GM18517 (cell line): ENCODE results near the gene ITSN1.
"Not testable (repeated sequence)": the region's sequence is repeated elsewhere in the genome, so short reads cannot be mapped to it uniquely, and the experiment has no call there.

Source experiments
- ATAC-seq: cut with Tn5 transposase; IDR thresholded peaks from one replicate; pipeline ENCODE4 v1.9.1; 2021; ENCODE audit warnings: mild to moderate bottlenecking, moderate library complexity; ENCODE audit not compliant: unreplicated experiment

Gene ITSN1

GRCh38 chr21:33721081-33721480, 78.8 kb downstream of the ITSN1 start:
- ATAC-seq: no peak

- not testable (repeated sequence) for ATAC-seq
Measured at GRCh38 chr21:33729139-33729538, 86.8 kb downstream of the ITSN1 start.

GRCh38 chr21:33729641-33730040, 87.3 kb downstream of the ITSN1 start:
- no peak for ATAC-seq

GRCh38 chr21:33731447-33731846, 89.1 kb downstream of the ITSN1 start:
- no peak for ATAC-seq

GRCh38 chr21:33732038-33732437, 89.7 kb downstream of the ITSN1 start:
- no peak for ATAC-seq

GRCh38 chr21:33733601-33734000, 91.3 kb downstream of the ITSN1 start:
- ATAC-seq: no peak

GRCh38 chr21:33734291-33734690, 92.0 kb downstream of the ITSN1 start:
- ATAC-seq: no peak

- ATAC-seq: no peak
Measured at GRCh38 chr21:33734818-33735217, 92.5 kb downstream of the ITSN1 start.

GRCh38 chr21:33736569-33736968, 94.3 kb downstream of the ITSN1 start:
- ATAC-seq: no peak

GRCh38 chr21:33739701-33740100, 97.4 kb downstream of the ITSN1 start:
- no peak for ATAC-seq

GRCh38 chr21:33747420-33747819, 105.1 kb downstream of the ITSN1 start:
- no peak for ATAC-seq

GRCh38 chr21:33748903-33749302, 106.6 kb downstream of the ITSN1 start:
- ATAC-seq: no peak

- ATAC-seq: no peak
Measured at GRCh38 chr21:33750017-33750416, 107.7 kb downstream of the ITSN1 start.

- no peak for ATAC-seq
Measured at GRCh38 chr21:33751120-33751519, 108.8 kb downstream of the ITSN1 start.

- no peak for ATAC-seq
Measured at GRCh38 chr21:33751533-33751932, 109.2 kb downstream of the ITSN1 start.

- no peak for ATAC-seq
Measured at GRCh38 chr21:33752260-33752659, 110.0 kb downstream of the ITSN1 start.

GRCh38 chr21:33753886-33754285, 111.6 kb downstream of the ITSN1 start:
- no peak for ATAC-seq

- ATAC-seq: no peak
Measured at GRCh38 chr21:33754481-33754880, 112.2 kb downstream of the ITSN1 start.

GRCh38 chr21:33755354-33755753, 113.1 kb downstream of the ITSN1 start:
- no peak for ATAC-seq

GRCh38 chr21:33760641-33761440, 118.5 kb downstream of the ITSN1 start:
- no peak for ATAC-seq

GRCh38 chr21:33761441-33762036, 119.2 kb downstream of the ITSN1 start:
- ATAC-seq: no peak

GRCh38 chr21:33762803-33763581, 120.7 kb downstream of the ITSN1 start:
- no peak for ATAC-seq
